ENCODE data around the gene GSK3B.
"Not testable (repeated sequence)": the region's sequence is repeated elsewhere in the genome, so short reads cannot be mapped to it uniquely, and the experiment has no call there.

The GSK3B gene

GRCh38 chr3:119990888-119991287 lies 103.4 kb downstream of the GSK3B start:
- TF ChIP-seq CTCF (IDR thresholded peaks at IDR 0.05; ENCODE audit: low read length, missing control alignments): no peak
- no peak overlapping the region for H3K4me3 ChIP-seq (replicated peaks; ENCODE audit: low read depth, low read length)
- peak; percentile 18 for DNase-seq (ENCODE audit: low read depth)

GRCh38 chr3:119989981-119990655 lies 104.1 kb downstream of the GSK3B start:
- DNase-seq (ENCODE audit: low read depth): no peak
- H3K4me3 ChIP-seq (replicated peaks; ENCODE audit: low read depth, low read length): no peak overlapping the region
- no peak for TF ChIP-seq CTCF (IDR thresholded peaks at IDR 0.05; ENCODE audit: low read length, missing control alignments)

- not testable (repeated sequence) for DNase-seq (ENCODE audit: low read depth); H3K4me3 ChIP-seq (replicated peaks; ENCODE audit: low read depth, low read length)
Observed at GRCh38 chr3:119986812-119987211, 107.4 kb downstream of the GSK3B start.

GRCh38 chr3:119981386-119981785 lies 112.9 kb downstream of the GSK3B start:
- TF ChIP-seq CTCF (IDR thresholded peaks at IDR 0.05; ENCODE audit: low read length, missing control alignments): no peak
- DNase-seq (ENCODE audit: low read depth): no peak
- H3K4me3 ChIP-seq (replicated peaks; ENCODE audit: low read depth, low read length): no peak overlapping the region

GRCh38 chr3:119978554-119979208 lies 115.6 kb downstream of the GSK3B start:
- no peak overlapping the region for H3K4me3 ChIP-seq (replicated peaks; ENCODE audit: low read depth, low read length)
- TF ChIP-seq CTCF (IDR thresholded peaks at IDR 0.05; ENCODE audit: low read length, missing control alignments): no peak
- DNase-seq (ENCODE audit: low read depth): no peak

- no peak for DNase-seq (ENCODE audit: low read depth)
- H3K4me3 ChIP-seq (replicated peaks; ENCODE audit: low read depth, low read length): no peak overlapping the region
- no peak for TF ChIP-seq CTCF (IDR thresholded peaks at IDR 0.05; ENCODE audit: low read length, missing control alignments)
Observed at GRCh38 chr3:119977353-119977752, 116.9 kb downstream of the GSK3B start.

GRCh38 chr3:119976214-119976613 lies 118.0 kb downstream of the GSK3B start:
- TF ChIP-seq CTCF (IDR thresholded peaks at IDR 0.05; ENCODE audit: low read length, missing control alignments): no peak
- no peak overlapping the region for H3K4me3 ChIP-seq (replicated peaks; ENCODE audit: low read depth, low read length)
- DNase-seq (ENCODE audit: low read depth): no peak
